Medulla oblongata (tissue), 1 donor: ENCODE measurements around the gene BASP1.
"Not testable (repeated sequence)": the region's sequence is repeated elsewhere in the genome, so short reads cannot be mapped to it uniquely, and the experiment has no call there.

Source experiments
- DNase-seq: peaks from one replicate; pipeline ENCODE4 v3.0.0-alpha.2; 2015; ENCODE audit errors: extremely low spot score

The BASP1 gene

DNA sequence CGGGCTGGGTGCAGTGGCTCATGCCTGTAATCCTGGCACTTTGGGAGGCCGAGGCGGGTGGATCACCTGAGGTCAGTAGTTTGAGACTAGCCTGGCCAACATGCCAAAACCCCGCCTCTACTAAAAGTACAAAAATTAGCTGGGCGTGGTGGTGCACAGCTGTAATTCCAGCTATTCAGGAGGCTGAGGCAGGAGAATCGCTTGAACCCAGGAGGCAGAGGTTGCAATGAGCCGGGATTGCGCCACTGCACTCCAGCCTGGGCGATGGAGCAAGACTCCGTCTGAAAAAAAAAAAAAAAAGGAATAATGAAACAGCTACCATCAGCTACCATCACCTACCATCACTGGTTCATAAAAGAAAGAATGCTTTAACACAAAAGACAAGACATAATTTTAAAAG is 25.9 kb upstream of the BASP1 start:
- DNase-seq: not testable (repeated sequence)

- DNase-seq: no peak
Measured at GRCh38 chr5:17192191-17192590, 25.2 kb upstream of the BASP1 start.

- DNase-seq: no peak
Measured at GRCh38 chr5:17196024-17196423, 21.4 kb upstream of the BASP1 start.

GRCh38 chr5:17196697-17197096 is 20.7 kb upstream of the BASP1 start:
- DNase-seq: no peak

GRCh38 chr5:17203329-17204132 is 13.9 kb upstream of the BASP1 start:
- peak; percentile 79 for DNase-seq

DNA sequence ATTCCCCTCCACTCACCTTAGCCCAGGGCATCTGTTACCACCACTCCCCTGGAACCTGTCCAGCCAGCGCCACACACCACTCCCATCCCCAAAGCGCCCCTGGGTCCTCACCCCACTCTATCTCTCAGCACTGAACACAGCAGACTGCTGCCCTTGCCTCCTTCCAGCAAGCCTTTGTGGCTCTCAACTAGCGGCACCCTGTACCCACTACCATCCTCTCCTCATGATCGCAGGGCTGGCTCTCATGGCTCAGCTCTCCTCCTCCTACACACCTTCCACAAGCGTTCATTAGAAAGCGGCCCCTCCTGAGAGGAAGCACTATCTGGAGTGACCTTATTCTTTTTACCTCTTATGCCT is 13.3 kb upstream of the BASP1 start:
- no peak for DNase-seq

DNA sequence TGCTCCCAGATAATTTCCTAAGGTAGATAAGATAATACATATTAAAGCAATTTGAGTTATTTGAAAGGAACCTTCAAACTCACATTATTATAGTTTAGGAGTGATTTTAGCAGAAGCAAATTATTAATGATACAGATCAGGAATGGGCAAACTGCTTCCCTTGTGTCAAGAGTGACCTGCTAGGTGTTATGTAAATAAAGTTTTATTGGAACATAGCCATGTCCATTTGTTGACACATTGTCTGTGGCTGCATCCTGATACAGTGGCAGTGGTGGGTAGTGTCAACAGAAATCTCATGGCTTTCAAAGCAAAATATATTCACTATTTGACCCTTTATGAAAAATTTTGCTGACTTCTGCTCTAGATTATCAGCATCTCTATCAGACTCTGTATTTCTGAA is 11.4 kb upstream of the BASP1 start:
- DNase-seq: no peak

DNA sequence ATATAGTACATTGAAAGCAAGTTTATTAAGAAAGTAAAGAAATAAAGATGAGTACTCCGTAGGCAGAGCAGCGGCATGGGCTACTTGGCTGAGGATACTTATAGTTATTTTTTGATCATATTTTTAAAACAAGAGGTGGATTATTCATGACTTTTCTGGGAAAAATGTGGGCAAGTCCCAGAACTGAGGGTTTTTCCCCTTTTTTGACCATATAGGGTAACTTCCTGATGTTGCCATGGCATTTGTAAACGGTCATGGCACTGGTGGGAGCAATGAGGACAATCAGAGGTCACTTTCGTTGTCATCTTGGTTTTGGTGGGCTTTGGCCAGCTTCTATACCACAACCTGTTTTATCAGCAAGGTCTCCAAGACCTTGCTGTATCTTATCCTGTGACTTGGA is 5.2 kb upstream of the BASP1 start:
- no peak for DNase-seq

- no peak for DNase-seq
Measured at GRCh38 chr5:17212996-17213395, 4.4 kb upstream of the BASP1 start.

GRCh38 chr5:17213938-17214337 is 3.5 kb upstream of the BASP1 start:
- no peak for DNase-seq

DNA sequence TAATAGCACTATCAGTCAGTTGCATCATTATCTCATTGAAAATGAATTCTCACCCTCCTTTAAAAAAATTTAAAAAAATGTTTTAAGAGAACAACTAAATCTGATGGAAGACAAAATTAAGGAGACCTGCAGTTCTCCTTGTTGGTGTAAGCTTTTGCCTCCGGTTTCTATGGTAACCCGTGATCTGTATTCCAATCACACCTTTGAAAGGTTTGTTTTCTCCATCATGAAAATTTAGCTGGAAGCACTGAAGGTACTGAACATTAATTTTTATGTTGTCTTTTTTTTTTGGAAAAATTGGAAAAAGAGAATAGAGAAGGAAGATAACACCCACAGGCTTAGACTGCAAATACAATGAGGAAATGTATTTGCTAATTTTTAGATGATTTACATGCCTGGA is 2.5 kb upstream of the BASP1 start:
- no peak for DNase-seq

- DNase-seq: no peak
Measured at GRCh38 chr5:17215361-17215760, 2.1 kb upstream of the BASP1 start.

DNA sequence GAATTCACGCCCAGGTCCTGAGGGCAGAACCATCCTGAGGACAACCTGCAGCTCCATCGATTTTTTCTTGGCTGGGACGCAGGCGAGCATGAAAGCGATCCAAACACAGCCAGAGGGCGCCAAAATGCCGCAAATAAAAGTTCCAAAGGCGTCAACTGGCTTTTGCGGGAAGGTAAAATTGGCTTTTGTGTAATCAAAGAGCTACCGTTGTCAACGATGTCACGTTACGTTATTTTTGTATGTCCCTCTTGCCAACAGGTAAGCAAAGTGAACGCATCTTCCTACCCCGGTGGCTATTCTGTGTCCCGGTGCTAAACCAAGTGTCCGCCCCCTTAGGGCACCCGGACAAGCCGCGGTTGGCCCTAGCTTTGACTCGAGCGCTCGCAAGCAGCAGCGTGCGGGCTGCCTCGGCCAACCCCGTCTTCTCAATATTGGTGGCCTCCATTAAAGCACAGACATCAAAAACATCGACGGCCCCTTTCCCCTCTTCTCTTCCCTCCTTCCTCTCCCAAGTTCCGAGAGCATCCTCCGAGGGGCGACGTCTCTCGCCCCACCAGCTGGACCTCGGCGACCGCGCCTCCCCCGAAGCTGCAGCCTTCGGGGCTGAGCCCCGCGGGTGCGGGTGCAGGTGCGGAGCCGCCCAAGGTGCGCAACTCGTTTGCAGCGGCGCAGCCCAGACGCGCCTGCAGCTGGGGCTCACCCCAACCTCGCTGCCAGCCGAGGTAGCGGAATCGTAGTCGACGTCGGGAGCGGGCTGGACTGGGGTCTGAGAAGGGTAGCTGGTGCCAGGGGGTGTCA is 1.1 kb upstream of the BASP1 start:
- DNase-seq: peak; percentile 91

DNA sequence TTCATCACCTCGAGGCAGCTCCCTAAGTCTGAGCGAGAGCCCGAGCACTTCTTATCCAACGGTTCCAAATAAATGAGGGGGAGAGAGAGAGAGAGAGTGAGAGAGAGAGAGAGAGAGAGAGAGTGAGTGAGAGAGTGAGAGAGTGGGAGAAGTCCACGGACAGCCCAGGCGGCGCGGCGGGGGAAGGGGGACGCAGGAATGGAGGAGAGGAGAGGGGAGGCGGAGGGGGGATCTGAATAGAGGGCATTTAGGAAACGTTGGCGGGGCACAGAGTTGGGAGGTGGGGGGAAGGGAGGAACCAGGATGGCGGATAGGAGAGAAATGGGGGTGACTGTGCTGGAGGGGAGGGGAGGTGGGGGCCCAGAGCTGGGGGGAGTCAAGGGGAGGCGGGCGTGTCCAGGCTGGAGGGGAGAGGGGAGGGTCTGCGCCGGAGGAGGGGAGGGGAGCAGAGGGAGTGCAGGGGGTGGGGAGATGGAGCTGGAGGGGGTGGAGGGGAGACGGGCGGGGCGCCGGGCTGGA is 398 bp upstream of the BASP1 start:
- no peak for DNase-seq

DNA sequence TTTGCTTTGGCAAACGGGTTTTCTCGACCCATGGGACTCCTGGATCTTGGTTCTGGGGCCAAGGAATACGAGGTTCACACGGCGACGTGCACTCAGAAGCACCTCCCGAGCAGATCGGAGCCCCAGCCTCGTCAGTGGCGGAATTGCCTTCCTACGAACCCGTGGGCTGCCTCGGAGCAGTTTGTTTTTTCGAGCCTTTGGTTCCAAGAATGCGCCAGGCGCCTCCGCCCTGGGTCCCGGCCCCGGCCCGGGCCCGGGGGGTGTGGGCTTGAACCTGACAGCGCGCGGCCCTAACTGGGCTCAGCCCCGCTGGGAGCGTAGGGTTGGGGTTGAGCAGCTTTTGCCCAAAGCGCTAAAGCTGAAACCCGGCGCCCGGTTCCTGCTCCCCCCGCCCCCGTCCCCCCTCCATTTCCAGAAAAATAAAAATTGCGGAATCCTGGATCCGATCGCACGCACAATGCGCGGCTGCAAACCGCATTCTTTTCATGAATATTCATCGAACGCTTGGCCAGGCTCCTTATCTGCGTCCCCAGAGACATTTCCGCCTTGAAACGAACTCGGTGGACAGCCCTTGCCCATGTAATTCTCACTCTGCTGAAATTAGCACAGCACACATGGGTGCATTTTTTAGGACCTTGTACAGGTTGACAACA is 1.0 kb downstream of the BASP1 start:
- peak; percentile 30 for DNase-seq

- DNase-seq: no peak
Measured at GRCh38 chr5:17219006-17219422, 1.6 kb downstream of the BASP1 start.

DNA sequence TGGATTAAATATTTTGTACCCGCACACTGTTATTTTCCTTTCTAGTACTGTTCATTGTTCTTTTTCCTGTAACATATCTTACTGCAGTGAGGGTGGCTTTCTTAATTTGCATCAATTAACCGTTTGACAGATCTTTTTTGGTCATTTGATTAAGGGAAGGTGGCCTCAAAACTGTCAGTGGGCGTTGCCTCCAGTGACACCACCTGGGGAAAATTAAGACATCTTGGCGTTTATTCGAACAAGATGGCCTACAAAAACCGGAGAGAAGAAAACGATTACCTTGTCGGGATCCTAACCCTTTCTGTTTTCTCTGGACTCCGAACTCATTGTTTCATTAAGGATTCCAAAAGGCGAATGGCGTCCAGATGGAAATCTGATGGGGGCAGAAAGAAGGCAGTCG is 2.0 kb downstream of the BASP1 start:
- DNase-seq: no peak

DNA sequence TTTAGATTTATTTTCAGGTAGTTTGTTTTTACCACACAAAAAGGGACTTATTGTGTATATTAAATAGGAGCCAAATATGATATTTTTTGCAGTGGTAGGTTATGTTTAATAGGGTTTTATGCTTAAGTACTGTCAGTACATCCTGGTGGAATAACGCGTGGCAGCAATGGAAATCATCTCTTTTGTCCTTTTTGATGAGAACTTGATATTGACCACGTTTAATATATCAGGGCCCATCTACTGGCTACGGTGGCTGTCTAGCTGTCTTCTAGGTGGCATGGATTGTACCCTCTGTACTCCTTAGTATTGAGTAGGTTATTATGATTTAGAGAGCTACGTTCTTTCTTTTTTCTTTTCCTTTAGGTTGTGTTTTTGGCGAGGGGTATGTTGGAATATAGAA is 2.6 kb downstream of the BASP1 start:
- DNase-seq: no peak

DNA sequence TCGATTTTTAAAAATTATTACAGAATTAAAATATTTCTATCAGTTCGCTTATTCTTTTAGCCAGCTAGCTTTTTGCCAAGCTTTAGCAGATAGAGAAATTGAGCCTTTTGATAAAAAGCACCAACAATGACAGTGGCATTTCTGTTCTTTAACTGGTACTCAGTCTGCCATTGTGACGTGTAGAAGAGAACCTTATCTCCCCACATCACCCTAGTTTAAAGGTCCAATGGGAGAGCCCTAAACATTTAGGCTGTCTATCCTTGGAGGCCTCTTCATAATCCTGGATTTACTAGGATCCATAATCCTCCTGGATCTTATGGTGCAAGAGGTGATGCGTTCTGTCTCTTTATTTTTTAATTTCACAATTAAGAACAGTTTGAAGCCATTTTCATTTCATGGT is 3.0 kb downstream of the BASP1 start:
- no peak for DNase-seq

- DNase-seq: no peak
Measured at GRCh38 chr5:17221843-17222636, 4.6 kb downstream of the BASP1 start.

DNA sequence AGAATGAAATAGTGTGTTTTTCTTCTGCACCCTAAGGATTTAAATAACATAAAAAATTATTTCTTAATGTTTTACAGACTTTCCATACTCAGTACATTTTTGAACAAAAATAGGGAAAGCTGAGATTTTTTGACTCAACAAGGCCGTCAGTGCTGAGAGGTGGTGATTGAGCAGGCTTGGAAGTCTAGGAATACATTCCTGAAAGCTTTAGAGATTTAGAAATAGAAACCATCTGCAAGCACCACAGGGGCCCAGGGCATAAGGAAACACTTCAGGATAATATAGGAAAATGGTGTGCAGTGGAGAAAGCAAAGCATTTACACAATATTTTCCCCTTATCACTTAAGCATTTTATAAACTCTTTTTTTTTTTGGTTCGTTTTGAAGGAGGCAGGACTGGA is 5.2 kb downstream of the BASP1 start:
- DNase-seq: no peak
